SK-N-MC (cell line): ENCODE results near the gene EIF1.

ENCODE experiments used
- DNase-seq: peaks from one replicate; pipeline ENCODE4 v3.0.0-alpha.2; 2011; ENCODE audit warnings: low read depth, low spot score
- H3K27ac ChIP-seq: fragments of 200-600 bp; sonication (generic); 2 replicates; pipeline ENCODE4 v1.5.1; 2016; ENCODE audit warnings: mixed run types
- H3K36me3 ChIP-seq: fragments of 200-600 bp; sonication (generic); 2 replicates; pipeline ENCODE4 v1.6.1; 2017; ENCODE audit warnings: antibody characterized with exemption, low read length, mixed read lengths; ENCODE audit not compliant: insufficient read depth
- H3K4me3 ChIP-seq: fragments of 200-600 bp; sonication (generic); 2 replicates; pipeline ENCODE4 v1.5.1; 2016
- H3K9ac ChIP-seq: fragments of 200-600 bp; sonication (generic); 2 replicates; pipeline ENCODE4 v1.8.0; 2017; ENCODE audit warnings: mixed run types, mixed read lengths; ENCODE audit not compliant: insufficient read length
- H3K9me3 ChIP-seq: fragments of 200-600 bp; sonication (generic); 2 replicates; pipeline ENCODE4 v1.6.1; 2017; ENCODE audit warnings: low read depth, mild to moderate bottlenecking, antibody characterized with exemption, low read length, moderate library complexity, mixed read lengths
- EZH2 ChIP-seq: fragments of 200-600 bp; sonication (generic); IDR thresholded peaks from one replicate; pipeline ENCODE4 v1.6.1; 2017; ENCODE audit warnings: antibody characterized with exemption
- FOXP2 ChIP-seq: optimal IDR thresholded peaks from 2 replicates; pipeline ENCODE3; 2011; ENCODE audit warnings: mild to moderate bottlenecking, moderate library complexity; ENCODE audit not compliant: insufficient read depth; ENCODE audit errors: extremely low read length, control extremely low read depth
- POLR2AphosphoS5 ChIP-seq: IDR thresholded peaks from 2 replicates; pipeline ENCODE4 v1.6.1; 2012; ENCODE audit warnings: mild to moderate bottlenecking, low read depth, low read length, borderline replicate concordance

Gene EIF1

GRCh38 chr17:41734949-41735313 lies 46.2 kb downstream of the EIF1 start:
- Histone ChIP-seq H3K4me3 (peak overlapping the region; percentile 98), H3K36me3 (peaks cover 23% of the 10 kb centered on the region), H3K9me3 (no peaks in the 10 kb centered on the region), H3K27ac (peak overlapping the region; percentile 92), H3K9ac (peak overlapping the region; percentile 91)
- no peak for DNase-seq
- TF ChIP-seq EZH2 (no peak), POLR2AphosphoS5 (no peak), FOXP2 (no peak)

GRCh38 chr17:41735744-41736143 lies 47.1 kb downstream of the EIF1 start:
- H3K4me3 ChIP-seq: peak overlapping the region; percentile 98
- TF ChIP-seq EZH2: no peak
- TF ChIP-seq POLR2AphosphoS5: no peak
- TF ChIP-seq FOXP2: no peak
- H3K36me3 ChIP-seq: peaks cover 16% of the 10 kb centered on the region
- peak overlapping the region; percentile 84 for H3K27ac ChIP-seq
- no peaks in the 10 kb centered on the region for H3K9me3 ChIP-seq
- H3K9ac ChIP-seq: no peak overlapping the region
- DNase-seq: no peak

- peak overlapping the region; percentile 96 for H3K27ac ChIP-seq
- no peaks in the 10 kb centered on the region for H3K9me3 ChIP-seq
- H3K4me3 ChIP-seq: peak overlapping the region; percentile 79
- DNase-seq: peak; percentile 95
- H3K36me3 ChIP-seq: peaks cover 3% of the 10 kb centered on the region
- TF ChIP-seq POLR2AphosphoS5 (no peak), EZH2 (no peak), FOXP2 (peak; percentile 28)
- peak overlapping the region; percentile 75 for H3K9ac ChIP-seq
Measured at GRCh38 chr17:41736983-41737679, 48.4 kb downstream of the EIF1 start.

GRCh38 chr17:41737680-41738023 lies 49.0 kb downstream of the EIF1 start:
- H3K9ac ChIP-seq: peak overlapping the region; percentile 75
- H3K27ac ChIP-seq: peak overlapping the region; percentile 96
- no peaks in the 10 kb centered on the region; the same call in 1 of the 2 replicates for H3K36me3 ChIP-seq
- DNase-seq: no peak
- no peaks in the 10 kb centered on the region for H3K9me3 ChIP-seq
- peak overlapping the region; percentile 79 for H3K4me3 ChIP-seq
- TF ChIP-seq EZH2 (no peak), POLR2AphosphoS5 (no peak; the same call in 1 of the 2 replicates)

GRCh38 chr17:41738077-41738800 lies 49.6 kb downstream of the EIF1 start:
- Histone ChIP-seq H3K4me3 (peak overlapping the region; percentile 79), H3K36me3 (no peaks in the 10 kb centered on the region), H3K9ac (peak overlapping the region; percentile 75), H3K9me3 (no peaks in the 10 kb centered on the region), H3K27ac (peak overlapping the region; percentile 96)
- DNase-seq: peak; percentile 50
- TF ChIP-seq POLR2AphosphoS5: no peak
- no peak for TF ChIP-seq EZH2
- TF ChIP-seq FOXP2: no peak

- no peak for TF ChIP-seq EZH2
- no peak for TF ChIP-seq FOXP2
- TF ChIP-seq POLR2AphosphoS5: no peak
- Histone ChIP-seq H3K36me3 (no peaks in the 10 kb centered on the region), H3K27ac (peak overlapping the region; percentile 96), H3K4me3 (no peak overlapping the region), H3K9ac (peak overlapping the region; percentile 75), H3K9me3 (no peaks in the 10 kb centered on the region)
- DNase-seq: no peak
Measured at GRCh38 chr17:41738801-41739112, 50.1 kb downstream of the EIF1 start.

GRCh38 chr17:41739661-41740352 lies 51.1 kb downstream of the EIF1 start:
- Histone ChIP-seq H3K27ac (no peak overlapping the region), H3K4me3 (no peak overlapping the region), H3K9ac (no peak overlapping the region)

GRCh38 chr17:41740506-41740905 lies 51.8 kb downstream of the EIF1 start:
- TF ChIP-seq POLR2AphosphoS5: no peak
- TF ChIP-seq EZH2: no peak
- TF ChIP-seq FOXP2: no peak
- Histone ChIP-seq H3K9ac (no peak overlapping the region), H3K4me3 (no peak overlapping the region), H3K9me3 (no peaks in the 10 kb centered on the region), H3K36me3 (no peaks in the 10 kb centered on the region), H3K27ac (no peak overlapping the region)
- DNase-seq: no peak

More at GRCh38 chr17:41739661-41740352, 51.1 kb downstream of the EIF1 start:
- TF ChIP-seq POLR2AphosphoS5: no peak
- TF ChIP-seq EZH2: no peak
- TF ChIP-seq FOXP2: no peak
- DNase-seq: no peak
- Histone ChIP-seq H3K9me3 (no peaks in the 10 kb centered on the region), H3K36me3 (no peaks in the 10 kb centered on the region)
